Fibroblast of lung (primary cell): ENCODE results near the gene HOXD4. TPM values are rescaled to one million over a fixed set of nuclear protein-coding genes. Genes with fewer than 3 reads are reported as not detected.

Experiments
- DNase-seq, 2 donors: peaks; one replicate each; pipeline versions ENCODE4 v3.0.0 to v3.0.0-alpha.2; 2010; ENCODE audit warnings: low read depth in 2 of 2
- H2AFZ ChIP-seq: 2 replicates; pipeline ENCODE4 v1.5.1; 2012; ENCODE audit warnings: low read length, control low read depth, inconsistent platforms
- H3K27ac ChIP-seq: 2 replicates; pipeline ENCODE4 v1.5.1; 2011; ENCODE audit warnings: low read length, control low read depth; ENCODE audit not compliant: insufficient read depth
- H3K27me3 ChIP-seq: 2 replicates; pipeline ENCODE4 v1.5.1; 2011; ENCODE audit warnings: mild to moderate bottlenecking, low read length; ENCODE audit not compliant: control insufficient read depth, insufficient read depth
- H3K36me3 ChIP-seq: 2 replicates; pipeline ENCODE4 v1.5.1; 2011; ENCODE audit warnings: low read length; ENCODE audit not compliant: control insufficient read depth, insufficient read depth
- H3K4me1 ChIP-seq: 2 replicates; pipeline ENCODE4 v1.5.1; 2011; ENCODE audit warnings: low read length; ENCODE audit not compliant: control insufficient read depth, insufficient read depth; ENCODE audit errors: extremely low read depth
- H3K4me2 ChIP-seq: 2 replicates; pipeline ENCODE4 v1.5.1; 2011; ENCODE audit warnings: low read length, control low read depth; ENCODE audit not compliant: insufficient read depth; ENCODE audit errors: extremely low read depth
- H3K4me3 ChIP-seq, 4 experiments: fragments of 200-600 bp in 1 of 4; sonication (generic) in 1 of 4; replicated peaks in 1 of 4; 2 replicates each; pipeline ENCODE4 v1.5.1; 2011 to 2016; ENCODE audit warnings: low read length in 4 of 4, low read depth in 3 of 4, mild to moderate bottlenecking in 3 of 4, control low read depth in 2 of 4, inconsistent platforms in 1 of 4, mixed read lengths in 1 of 4; ENCODE audit not compliant: insufficient read depth in 1 of 4; ENCODE audit errors: control extremely low read depth in 1 of 4
- H3K79me2 ChIP-seq: 2 replicates; pipeline ENCODE4 v1.5.1; 2012; ENCODE audit warnings: mild to moderate bottlenecking, low read length, inconsistent platforms; ENCODE audit not compliant: control insufficient read depth, insufficient read depth
- H3K9ac ChIP-seq: 2 replicates; pipeline ENCODE4 v1.5.1; 2011; ENCODE audit warnings: mild to moderate bottlenecking, low read length, control low read depth; ENCODE audit not compliant: insufficient read depth
- H3K9me3 ChIP-seq: 2 replicates; pipeline ENCODE4 v1.5.1; 2012; ENCODE audit warnings: low read depth, low read length; ENCODE audit not compliant: control insufficient read depth, insufficient read depth
- H4K20me1 ChIP-seq: 2 replicates; pipeline ENCODE4 v1.5.1; 2011; ENCODE audit warnings: low read length; ENCODE audit not compliant: control insufficient read depth, insufficient read depth; ENCODE audit errors: extremely low read depth
- EZH2 ChIP-seq: IDR thresholded peaks from 2 replicates; pipeline ENCODE4 v1.5.1; 2012; ENCODE audit warnings: low read length, control low read depth, mild to moderate bottlenecking; ENCODE audit errors: missing control alignments
- polyA plus RNA-seq, 2 donors: library from polyadenylated mRNA; depleted of rRNA in 1 of 2; stranded (reverse) in 1 of 2; unstranded in 1 of 2; fragments of >200 nt; gene quantifications; 2 replicates each; pipeline ENCODE4 v1.2.1, GENCODE V29; 2011 to 2012; ENCODE audit warnings: missing spikeins in 1 of 2
- total RNA-seq: library from RNA; depleted of rRNA; stranded (reverse); fragments of >200 nt; gene quantifications from 2 replicates; pipeline ENCODE4 v1.2.1, GENCODE V29; 2014
- TF ChIP-seq, protein P1 (sequence below), 2 donors: IDR thresholded peaks in 1 of 2; conservative IDR thresholded peaks in 1 of 2; 1 replicate in 1 of 2; 2 replicates in 1 of 2; pipeline ENCODE4 v1.5.1; 2011 to 2012; ENCODE audit warnings: low read length in 2 of 2, control low read depth in 1 of 2, inconsistent platforms in 1 of 2, low read depth in 1 of 2, mild to moderate bottlenecking in 1 of 2

The HOXD4 gene
- total and polyA plus RNA-seq, 2 donors (not counting 1 experiment from before 2014, with no cell fraction given), result not detected

GRCh38 chr2:176193048-176193447, 41.7 kb downstream of the HOXD4 start:
- no peak overlapping the region for H3K4me2 ChIP-seq
- H4K20me1 ChIP-seq, result no peaks in the 10 kb centered on the region
- no peaks in the 10 kb centered on the region for H3K79me2 ChIP-seq
- no peaks in the 10 kb centered on the region for H3K4me1 ChIP-seq
- no peaks in the 10 kb centered on the region for H3K9me3 ChIP-seq
- no peak overlapping the region for H3K4me3 ChIP-seq
- TF ChIP-seq EZH2, result no peak
- TF ChIP-seq, protein P1, sequence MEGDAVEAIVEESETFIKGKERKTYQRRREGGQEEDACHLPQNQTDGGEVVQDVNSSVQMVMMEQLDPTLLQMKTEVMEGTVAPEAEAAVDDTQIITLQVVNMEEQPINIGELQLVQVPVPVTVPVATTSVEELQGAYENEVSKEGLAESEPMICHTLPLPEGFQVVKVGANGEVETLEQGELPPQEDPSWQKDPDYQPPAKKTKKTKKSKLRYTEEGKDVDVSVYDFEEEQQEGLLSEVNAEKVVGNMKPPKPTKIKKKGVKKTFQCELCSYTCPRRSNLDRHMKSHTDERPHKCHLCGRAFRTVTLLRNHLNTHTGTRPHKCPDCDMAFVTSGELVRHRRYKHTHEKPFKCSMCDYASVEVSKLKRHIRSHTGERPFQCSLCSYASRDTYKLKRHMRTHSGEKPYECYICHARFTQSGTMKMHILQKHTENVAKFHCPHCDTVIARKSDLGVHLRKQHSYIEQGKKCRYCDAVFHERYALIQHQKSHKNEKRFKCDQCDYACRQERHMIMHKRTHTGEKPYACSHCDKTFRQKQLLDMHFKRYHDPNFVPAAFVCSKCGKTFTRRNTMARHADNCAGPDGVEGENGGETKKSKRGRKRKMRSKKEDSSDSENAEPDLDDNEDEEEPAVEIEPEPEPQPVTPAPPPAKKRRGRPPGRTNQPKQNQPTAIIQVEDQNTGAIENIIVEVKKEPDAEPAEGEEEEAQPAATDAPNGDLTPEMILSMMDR (conservative IDR thresholded peaks at IDR 0.05 in 1 of 2, IDR thresholded peaks at IDR 0.05 in 1 of 2; ENCODE audit: low read depth in 1 of 2, low read length in 2 of 2), result no peak
- no peaks in the 10 kb centered on the region for H3K36me3 ChIP-seq
- H2AFZ ChIP-seq, result no peak overlapping the region
- H3K27me3 ChIP-seq, result peaks cover 27% of the 10 kb centered on the region
- no peak overlapping the region for H3K27ac ChIP-seq
- no peak overlapping the region for H3K9ac ChIP-seq
- no peak for DNase-seq

GRCh38 chr2:176199902-176200301, 48.6 kb downstream of the HOXD4 start:
- Histone ChIP-seq H3K9ac (no peak overlapping the region), H3K4me3 (no peak overlapping the region)
- TF ChIP-seq, protein P1 (conservative IDR thresholded peaks at IDR 0.05 in 1 of 2, IDR thresholded peaks at IDR 0.05 in 1 of 2; ENCODE audit: low read depth in 1 of 2, low read length in 2 of 2), result no peak
- no peak for TF ChIP-seq EZH2

GRCh38 chr2:176200971-176201370, 49.6 kb downstream of the HOXD4 start:
- H2AFZ ChIP-seq, result no peak overlapping the region
- no peaks in the 10 kb centered on the region for H3K4me1 ChIP-seq
- H3K79me2 ChIP-seq, result no peaks in the 10 kb centered on the region
- H3K9ac ChIP-seq, result no peak overlapping the region
- no peak for TF ChIP-seq EZH2
- TF ChIP-seq, protein P1 (conservative IDR thresholded peaks at IDR 0.05 in 1 of 2, IDR thresholded peaks at IDR 0.05 in 1 of 2; ENCODE audit: low read depth in 1 of 2, low read length in 2 of 2), result no peak
- no peak overlapping the region for H3K4me2 ChIP-seq
- no peaks in the 10 kb centered on the region for H3K9me3 ChIP-seq
- no peak for DNase-seq
- no peaks in the 10 kb centered on the region for H3K36me3 ChIP-seq
- H4K20me1 ChIP-seq, result no peaks in the 10 kb centered on the region
- H3K27ac ChIP-seq, result no peak overlapping the region
- no peaks in the 10 kb centered on the region for H3K27me3 ChIP-seq
- no peak overlapping the region for H3K4me3 ChIP-seq

More at GRCh38 chr2:176199902-176200301, 48.6 kb downstream of the HOXD4 start:
- Histone ChIP-seq H4K20me1 (no peaks in the 10 kb centered on the region), H3K4me1 (no peaks in the 10 kb centered on the region), H2AFZ (no peak overlapping the region), H3K36me3 (no peaks in the 10 kb centered on the region), H3K9me3 (no peaks in the 10 kb centered on the region), H3K27ac (no peak overlapping the region), H3K4me2 (no peak overlapping the region), H3K79me2 (no peaks in the 10 kb centered on the region), H3K27me3 (no peaks in the 10 kb centered on the region)
- no peak for DNase-seq
